IMR-90 (cell line): ENCODE data around the gene FSD1. TPM values are rescaled to one million over a fixed set of nuclear protein-coding genes. Genes with fewer than 3 reads are reported as not detected.

Experiments
- ATAC-seq: fragments of 200-7000 bp; cut with Tn5 transposase; 2 replicates; pipeline ENCODE4 v1.9.1; 2020; ENCODE audit warnings: low read depth, mild to moderate bottlenecking, moderate library complexity
- BruUV-seq: library from RNA; stranded (reverse); fragments of 400-500 nt; replicated peaks from 2 replicates; lab custom pipeline; 2021; lab: Mats Ljungman, UMichigan
- CTCF ChIA-PET: fragments of 300-600 bp; formaldehyde crosslinking; extraction: SDS; loops from one replicate; lab custom pipeline; 2021; ENCODE audit warnings: antibody characterized with exemption; lab: Yijun Ruan, JAX
- POLR2A ChIA-PET: fragments of 300-600 bp; sonication (Branson Sonifier 250); formaldehyde crosslinking; loops from one replicate; lab custom pipeline; 2022; ENCODE audit warnings: antibody characterized with exemption; ENCODE audit not compliant: unreplicated experiment; lab: Charles Lee
- DNase-seq: peaks from one replicate; pipeline ENCODE4 v3.0.0; 2013
- H2AFZ ChIP-seq: replicated peaks from 2 replicates; pipeline ENCODE3; 2013; ENCODE audit warnings: low read length, mild to moderate bottlenecking; ENCODE audit not compliant: poor library complexity
- H2AK5ac ChIP-seq: 2 replicates; pipeline ENCODE4 v1.6.1; 2013; ENCODE audit warnings: low read depth, low read length, inconsistent platforms
- H2AK9ac ChIP-seq: replicated peaks from 2 replicates; pipeline ENCODE3; 2013; ENCODE audit warnings: mild to moderate bottlenecking, low read depth, low read length, moderate library complexity; ENCODE audit not compliant: poor library complexity
- H2BK120ac ChIP-seq: 2 replicates; pipeline ENCODE4 v1.6.1; 2013; ENCODE audit warnings: low read depth, low read length, inconsistent platforms
- H2BK15ac ChIP-seq: 3 replicates; pipeline ENCODE4 v1.6.1; 2013; ENCODE audit warnings: low read depth, low read length, inconsistent platforms
- H2BK20ac ChIP-seq: 2 replicates; pipeline ENCODE4 v1.6.1; 2013; ENCODE audit warnings: low read depth, mild to moderate bottlenecking, inconsistent platforms, low read length, moderate library complexity
- H2BK5ac ChIP-seq: 2 replicates; pipeline ENCODE4 v1.6.1; 2013; ENCODE audit warnings: mild to moderate bottlenecking, low read depth, low read length, inconsistent platforms; ENCODE audit not compliant: poor library complexity, severe bottlenecking
- H3K14ac ChIP-seq: replicated peaks from 2 replicates; pipeline ENCODE4 v1.6.1; 2013; ENCODE audit warnings: low read depth, low read length, inconsistent platforms
- H3K18ac ChIP-seq: 2 replicates; pipeline ENCODE4 v1.6.1; 2013; ENCODE audit warnings: low read depth, low read length, control low read depth
- H3K23ac ChIP-seq: 2 replicates; pipeline ENCODE4 v1.6.1; 2013; ENCODE audit warnings: low read depth, low read length, inconsistent platforms
- H3K27ac ChIP-seq: 2 replicates; pipeline ENCODE4 v1.5.1; 2013; ENCODE audit warnings: mild to moderate bottlenecking, control low read depth, low read length; ENCODE audit not compliant: insufficient read depth
- H3K27me3 ChIP-seq: 2 replicates; pipeline ENCODE4 v1.6.1; 2013; ENCODE audit warnings: low read length; ENCODE audit not compliant: control insufficient read depth, insufficient read depth
- H3K36me3 ChIP-seq: 2 replicates; pipeline ENCODE4 v1.6.1; 2013; ENCODE audit warnings: low read length, mixed read lengths; ENCODE audit not compliant: control insufficient read depth, insufficient read depth
- H3K4ac ChIP-seq: 2 replicates; pipeline ENCODE4 v1.6.1; 2013; ENCODE audit warnings: low read depth, low read length, inconsistent platforms
- H3K4me1 ChIP-seq: 2 replicates; pipeline ENCODE4 v1.6.1; 2013; ENCODE audit warnings: low read length, mixed read lengths; ENCODE audit not compliant: control insufficient read depth, insufficient read depth
- H3K4me2 ChIP-seq: 2 replicates; pipeline ENCODE4 v1.6.1; 2013; ENCODE audit warnings: low read depth, mild to moderate bottlenecking, control low read depth, low read length, moderate library complexity
- H3K4me3 ChIP-seq: 2 replicates; pipeline ENCODE4 v1.5.1; 2013; ENCODE audit warnings: low read depth, mild to moderate bottlenecking, control low read depth, low read length, moderate library complexity; ENCODE audit not compliant: insufficient read depth
- H3K56ac ChIP-seq: 2 replicates; pipeline ENCODE4 v1.6.1; 2013; ENCODE audit warnings: low read length, inconsistent platforms; ENCODE audit not compliant: insufficient read depth; ENCODE audit errors: extremely low read depth
- H3K79me1 ChIP-seq, 2 experiments: 2 replicates each; pipeline ENCODE4 v1.6.1; 2013; ENCODE audit warnings: low read length in 2 of 2, inconsistent platforms in 1 of 2, low read depth in 1 of 2
- H3K9ac ChIP-seq: 2 replicates; pipeline ENCODE4 v1.6.1; 2013; ENCODE audit warnings: low read depth, low read length, control low read depth
- H3K9me1 ChIP-seq: 2 replicates; pipeline ENCODE4 v1.6.1; 2013; ENCODE audit warnings: low read length, inconsistent platforms; ENCODE audit not compliant: insufficient read depth
- H3K9me3 ChIP-seq: 2 replicates; pipeline ENCODE4 v1.6.1; 2013; ENCODE audit warnings: low read length; ENCODE audit not compliant: control insufficient read depth, insufficient read depth
- H4K20me1 ChIP-seq: 2 replicates; pipeline ENCODE4 v1.6.1; 2013; ENCODE audit warnings: low read length, inconsistent platforms; ENCODE audit not compliant: insufficient read depth
- H4K5ac ChIP-seq: 2 replicates; pipeline ENCODE4 v1.6.1; 2013; ENCODE audit warnings: mild to moderate bottlenecking, low read depth, low read length, control low read depth
- H4K8ac ChIP-seq, 2 experiments: 2 replicates each; pipeline ENCODE4 v1.6.1; 2013; ENCODE audit warnings: low read depth in 2 of 2, low read length in 2 of 2, control low read depth in 1 of 2, inconsistent platforms in 1 of 2
- H4K91ac ChIP-seq: 2 replicates; pipeline ENCODE4 v1.6.1; 2013; ENCODE audit warnings: low read depth, low read length, inconsistent platforms; ENCODE audit not compliant: insufficient read depth
- BHLHE40 ChIP-seq: fragments of 150-350 bp; IDR thresholded peaks from 2 replicates; pipeline ENCODE4 v1.6.1; 2016; ENCODE audit warnings: mild to moderate bottlenecking, low read depth, low read length
- CEBPB ChIP-seq: IDR thresholded peaks from 2 replicates; pipeline ENCODE4 v1.6.1; 2012; ENCODE audit warnings: low read depth, low read length, improper control_type of control experiment
- CHD1 ChIP-seq: IDR thresholded peaks from 2 replicates; pipeline ENCODE4 v1.6.1; 2012; ENCODE audit warnings: low read depth, low read length, improper control_type of control experiment
- FOS ChIP-seq: fragments of 150-350 bp; IDR thresholded peaks from 2 replicates; pipeline ENCODE4 v1.6.1; 2016; ENCODE audit warnings: low read depth, low read length
- MAFK ChIP-seq: IDR thresholded peaks from 2 replicates; pipeline ENCODE4 v1.6.1; 2012; ENCODE audit warnings: low read depth, low read length, improper control_type of control experiment
- MAZ ChIP-seq: IDR thresholded peaks from 2 replicates; pipeline ENCODE4 v1.6.1; 2012; ENCODE audit warnings: low read depth, mild to moderate bottlenecking, low read length, improper control_type of control experiment, moderate library complexity, borderline replicate concordance
- MXI1 ChIP-seq: IDR thresholded peaks from 2 replicates; pipeline ENCODE4 v1.6.1; 2012; ENCODE audit warnings: low read depth, mild to moderate bottlenecking, low read length, moderate library complexity, borderline replicate concordance
- NFE2L2 ChIP-seq: fragments of 150-350 bp; IDR thresholded peaks from 2 replicates; pipeline ENCODE4 v1.6.1; 2016; ENCODE audit warnings: low read depth, mild to moderate bottlenecking, low read length
- POLR2A ChIP-seq: IDR thresholded peaks from 2 replicates; pipeline ENCODE4 v1.6.1; 2012; ENCODE audit warnings: mild to moderate bottlenecking, low read depth, low read length
- RAD21 ChIP-seq: IDR thresholded peaks from 2 replicates; pipeline ENCODE4 v1.6.1; 2012; ENCODE audit warnings: low read length, improper control_type of control experiment
- RCOR1 ChIP-seq: IDR thresholded peaks from 2 replicates; pipeline ENCODE4 v1.6.1; 2012; ENCODE audit warnings: mild to moderate bottlenecking, low read length, improper control_type of control experiment; ENCODE audit not compliant: insufficient replicate concordance
- RFX5 ChIP-seq: IDR thresholded peaks from 2 replicates; pipeline ENCODE4 v1.8.0; 2012; ENCODE audit warnings: low read depth, mild to moderate bottlenecking, low read length, moderate library complexity
- SMC3 ChIP-seq: fragments of 150-350 bp; IDR thresholded peaks from 2 replicates; pipeline ENCODE4 v1.6.1; 2016; ENCODE audit warnings: low read depth, mild to moderate bottlenecking, antibody characterized with exemption, low read length, moderate library complexity
- WGBS, 2 experiments: methylation state at CpG; one replicate each; pipeline versions ENCODE4 v1.1.5 to v1.1.7; 2013; ENCODE audit warnings: missing lambda C conversion rate in 2 of 2; ENCODE audit not compliant: insufficient read length in 1 of 2; ENCODE audit errors: extremely low coverage in 2 of 2; 5-methylcytosine and 5-hydroxymethylcytosine counted together
- dilution Hi-C: fragments of 300-500 bp; cut with HindIII; formaldehyde crosslinking; loops from one replicate; pipeline ENCODE4 v1.14.3; 2018; ENCODE audit warnings: low sequenced_read_pairs; ENCODE audit not compliant: unreplicated experiment
- in situ Hi-C: fragments of 300-500 bp; cut with MboI; formaldehyde crosslinking; loops from 3 replicates; pipeline ENCODE4 v1.14.3; 2019; ENCODE audit warnings: low sequenced_read_pairs, inconsistent platforms, mixed read lengths
- intact Hi-C: fragments of 100-400 bp; cut with micrococcal nuclease; formaldehyde crosslinking; loops from 2 replicates; pipeline ENCODE4 v1.10.0; 2022
- polyA plus RNA-seq, 3 experiments: library from polyadenylated mRNA; depleted of rRNA; stranded (reverse); fragments of >200 nt; gene quantifications; 2 replicates each; pipeline ENCODE4 v1.2.3, GENCODE V29; 2012; ENCODE audit warnings: low replicate concordance in 1 of 3
- total RNA-seq: library from RNA; depleted of rRNA; stranded (reverse); fragments of >200 nt; gene quantifications from 2 replicates; pipeline ENCODE4 v1.2.3, GENCODE V29; 2012
- TF ChIP-seq, protein P1 (sequence below): conservative IDR thresholded peaks from 2 replicates; pipeline ENCODE4 v1.5.1; 2012; ENCODE audit warnings: mild to moderate bottlenecking, low read depth, low read length, improper control_type of control experiment
- TF ChIP-seq, protein P2 (sequence below): fragments of 150-350 bp; IDR thresholded peaks from 2 replicates; pipeline ENCODE4 v1.6.1; 2016; ENCODE audit warnings: low read depth, mild to moderate bottlenecking, low read length, moderate library complexity, borderline replicate concordance
- TF ChIP-seq, protein P3 (sequence below): fragments of 150-350 bp; IDR thresholded peaks from 2 replicates; pipeline ENCODE4 v1.6.1; 2017; ENCODE audit warnings: mild to moderate bottlenecking, antibody characterized with exemption, low read length, low read depth

The FSD1 gene
- total and polyA plus RNA-seq, 2 of the 4 experiments (the other 2 are of a cell fraction), result 17.4 to 24.4 TPM

DNA sequence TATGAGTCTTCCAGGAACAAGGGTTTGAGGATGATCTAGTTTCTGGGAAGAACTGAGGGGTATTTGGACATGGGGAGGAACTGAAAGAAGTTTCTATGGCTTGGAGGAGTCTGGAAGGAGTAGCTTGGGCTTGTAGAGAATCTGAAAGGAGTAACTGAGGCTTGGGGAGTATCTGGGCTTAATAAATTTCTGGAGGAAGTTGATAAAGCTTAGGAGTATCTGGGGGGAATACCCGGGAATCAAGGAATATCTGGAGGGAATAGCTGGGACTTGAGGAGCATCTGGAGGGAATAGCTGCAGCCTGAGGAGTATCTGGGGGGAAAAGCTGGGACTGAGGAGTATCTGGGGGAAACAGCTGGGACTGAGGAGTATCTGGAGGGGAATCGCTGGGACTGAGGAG lies 16.0 kb downstream of the FSD1 start:
- no peak overlapping the region for H3K4me2 ChIP-seq
- no peaks in the 10 kb centered on the region for H3K9me1 ChIP-seq
- 100% methylated on average over 2 of the region's 2 CpGs; no CpG with 5 or more reads in 1 of the 2 experiments for WGBS, 2 experiments
- no peak overlapping the region for H3K27ac ChIP-seq
- H3K9me3 ChIP-seq, result peaks cover 3% of the 10 kb centered on the region; the same call in 1 of the 2 replicates
- no peak overlapping the region for H3K9ac ChIP-seq
- no peak overlapping the region for H2AK9ac ChIP-seq
- no peaks in the 10 kb centered on the region for H3K27me3 ChIP-seq
- H2AK5ac ChIP-seq, result no peak overlapping the region
- no peaks in the 10 kb centered on the region for H4K20me1 ChIP-seq
- no peak overlapping the region for H2BK15ac ChIP-seq
- no peak overlapping the region for H3K4ac ChIP-seq
- POLR2A ChIA-PET, result no interaction called here
- no peak overlapping the region for H3K14ac ChIP-seq
- H4K91ac ChIP-seq, result no peak overlapping the region
- TF ChIP-seq, protein P1, sequence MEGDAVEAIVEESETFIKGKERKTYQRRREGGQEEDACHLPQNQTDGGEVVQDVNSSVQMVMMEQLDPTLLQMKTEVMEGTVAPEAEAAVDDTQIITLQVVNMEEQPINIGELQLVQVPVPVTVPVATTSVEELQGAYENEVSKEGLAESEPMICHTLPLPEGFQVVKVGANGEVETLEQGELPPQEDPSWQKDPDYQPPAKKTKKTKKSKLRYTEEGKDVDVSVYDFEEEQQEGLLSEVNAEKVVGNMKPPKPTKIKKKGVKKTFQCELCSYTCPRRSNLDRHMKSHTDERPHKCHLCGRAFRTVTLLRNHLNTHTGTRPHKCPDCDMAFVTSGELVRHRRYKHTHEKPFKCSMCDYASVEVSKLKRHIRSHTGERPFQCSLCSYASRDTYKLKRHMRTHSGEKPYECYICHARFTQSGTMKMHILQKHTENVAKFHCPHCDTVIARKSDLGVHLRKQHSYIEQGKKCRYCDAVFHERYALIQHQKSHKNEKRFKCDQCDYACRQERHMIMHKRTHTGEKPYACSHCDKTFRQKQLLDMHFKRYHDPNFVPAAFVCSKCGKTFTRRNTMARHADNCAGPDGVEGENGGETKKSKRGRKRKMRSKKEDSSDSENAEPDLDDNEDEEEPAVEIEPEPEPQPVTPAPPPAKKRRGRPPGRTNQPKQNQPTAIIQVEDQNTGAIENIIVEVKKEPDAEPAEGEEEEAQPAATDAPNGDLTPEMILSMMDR, result no peak
- TF ChIP-seq FOS (no peak), RFX5 (no peak), MAZ (no peak), SMC3 (no peak), CHD1 (no peak), NFE2L2 (no peak), MXI1 (no peak), RCOR1 (no peak), MAFK (no peak), RAD21 (no peak), BHLHE40 (no peak), CEBPB (no peak), POLR2A (no peak)
- TF ChIP-seq, protein P2, sequence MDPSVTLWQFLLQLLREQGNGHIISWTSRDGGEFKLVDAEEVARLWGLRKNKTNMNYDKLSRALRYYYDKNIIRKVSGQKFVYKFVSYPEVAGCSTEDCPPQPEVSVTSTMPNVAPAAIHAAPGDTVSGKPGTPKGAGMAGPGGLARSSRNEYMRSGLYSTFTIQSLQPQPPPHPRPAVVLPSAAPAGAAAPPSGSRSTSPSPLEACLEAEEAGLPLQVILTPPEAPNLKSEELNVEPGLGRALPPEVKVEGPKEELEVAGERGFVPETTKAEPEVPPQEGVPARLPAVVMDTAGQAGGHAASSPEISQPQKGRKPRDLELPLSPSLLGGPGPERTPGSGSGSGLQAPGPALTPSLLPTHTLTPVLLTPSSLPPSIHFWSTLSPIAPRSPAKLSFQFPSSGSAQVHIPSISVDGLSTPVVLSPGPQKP, result no peak
- TF ChIP-seq, protein P3, sequence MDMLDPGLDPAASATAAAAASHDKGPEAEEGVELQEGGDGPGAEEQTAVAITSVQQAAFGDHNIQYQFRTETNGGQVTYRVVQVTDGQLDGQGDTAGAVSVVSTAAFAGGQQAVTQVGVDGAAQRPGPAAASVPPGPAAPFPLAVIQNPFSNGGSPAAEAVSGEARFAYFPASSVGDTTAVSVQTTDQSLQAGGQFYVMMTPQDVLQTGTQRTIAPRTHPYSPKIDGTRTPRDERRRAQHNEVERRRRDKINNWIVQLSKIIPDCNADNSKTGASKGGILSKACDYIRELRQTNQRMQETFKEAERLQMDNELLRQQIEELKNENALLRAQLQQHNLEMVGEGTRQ, result no peak
- dilution Hi-C loops, result no loop called here
- no peak for DNase-seq
- H2BK120ac ChIP-seq, result no peak overlapping the region
- no peak overlapping the region for H4K8ac ChIP-seq
- in situ Hi-C loops, result no loop called here
- CTCF ChIA-PET, result no interaction called here
- no peaks in the 10 kb centered on the region; the same call in 1 of the 2 replicates for H3K36me3 ChIP-seq
- no peak overlapping the region for H2AFZ ChIP-seq
- no peak for ATAC-seq
- no peak overlapping the region for H4K5ac ChIP-seq
- BruUV-seq, result no TSS peak
- H2BK5ac ChIP-seq, result no peak overlapping the region
- H3K18ac ChIP-seq, result no peak overlapping the region
- no peak overlapping the region for H3K4me3 ChIP-seq
- H2BK20ac ChIP-seq, result no peak overlapping the region
- H3K56ac ChIP-seq, result no peak overlapping the region
- no peaks in the 10 kb centered on the region for H3K4me1 ChIP-seq
- intact Hi-C loops, result no loop called here
- no peaks in the 10 kb centered on the region for H3K79me1 ChIP-seq
- no peak overlapping the region for H3K23ac ChIP-seq
